Stimulated activated CD4-positive, alpha-beta T cell treated with anti-CD3 and anti-CD28 coated beads, Interleukin-4, amount 100 ng/mL, for 24 hours (primary cell): ENCODE results near the gene INKA1.

Experiments
- DNase-seq: peaks from one replicate; pipeline ENCODE4 v3.0.0-alpha.2; 2020

INKA1 gene

DNA sequence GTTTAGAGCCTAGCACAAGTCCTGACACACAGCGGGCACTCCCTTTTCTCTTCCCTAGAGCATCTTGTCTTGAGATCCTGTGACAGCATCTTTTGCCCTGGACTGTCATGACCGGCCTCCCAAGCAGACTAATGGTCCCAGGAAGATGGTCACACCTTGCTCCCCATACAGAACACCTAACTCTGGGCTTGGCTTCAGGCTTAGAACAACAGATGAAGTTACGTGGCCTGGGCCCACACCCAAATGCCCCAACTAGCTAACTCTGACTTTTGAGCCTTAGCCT is 15.9 kb upstream of the INKA1 start:
- DNase-seq = no peak

DNA sequence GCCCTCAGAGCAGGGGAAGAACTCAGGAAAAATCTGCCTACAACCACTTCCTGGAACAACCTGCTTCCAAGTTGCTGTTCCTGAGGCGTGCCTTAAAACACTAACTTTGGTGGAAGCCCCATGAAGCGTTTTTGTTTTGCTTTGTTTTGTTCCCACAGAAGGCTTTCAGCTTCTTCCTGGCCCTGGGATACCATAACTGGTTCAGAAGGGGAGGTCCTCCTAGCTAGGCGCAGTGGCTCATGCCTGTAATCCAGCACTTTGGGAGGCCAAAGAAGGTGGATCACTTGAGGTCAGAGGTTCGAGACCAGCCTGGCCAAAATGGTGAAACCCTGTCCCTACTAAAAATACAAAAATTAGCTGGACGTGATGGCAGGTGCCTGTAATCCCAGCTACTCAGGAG is 15.5 kb upstream of the INKA1 start:
- DNase-seq = no peak

DNA sequence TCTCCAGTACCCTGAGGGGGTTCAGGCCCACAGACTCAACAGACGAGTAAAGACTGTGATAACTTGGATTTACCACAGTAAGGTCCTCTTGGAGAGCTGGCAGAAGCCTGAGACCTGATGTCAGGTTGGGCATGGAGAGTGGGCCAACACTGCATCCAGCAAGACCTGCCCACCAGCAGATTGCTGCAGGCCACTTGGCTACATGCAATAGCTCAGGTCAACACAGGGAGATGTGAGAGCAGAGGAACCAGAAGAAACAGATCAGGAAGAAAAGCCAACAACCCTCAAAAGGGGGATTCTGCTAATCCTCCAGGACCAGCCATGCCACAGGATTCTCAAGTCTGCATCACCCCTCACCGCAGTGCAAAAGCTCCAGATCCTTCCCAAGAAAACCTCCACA is 15.0 kb upstream of the INKA1 start:
- DNase-seq = no peak

DNA sequence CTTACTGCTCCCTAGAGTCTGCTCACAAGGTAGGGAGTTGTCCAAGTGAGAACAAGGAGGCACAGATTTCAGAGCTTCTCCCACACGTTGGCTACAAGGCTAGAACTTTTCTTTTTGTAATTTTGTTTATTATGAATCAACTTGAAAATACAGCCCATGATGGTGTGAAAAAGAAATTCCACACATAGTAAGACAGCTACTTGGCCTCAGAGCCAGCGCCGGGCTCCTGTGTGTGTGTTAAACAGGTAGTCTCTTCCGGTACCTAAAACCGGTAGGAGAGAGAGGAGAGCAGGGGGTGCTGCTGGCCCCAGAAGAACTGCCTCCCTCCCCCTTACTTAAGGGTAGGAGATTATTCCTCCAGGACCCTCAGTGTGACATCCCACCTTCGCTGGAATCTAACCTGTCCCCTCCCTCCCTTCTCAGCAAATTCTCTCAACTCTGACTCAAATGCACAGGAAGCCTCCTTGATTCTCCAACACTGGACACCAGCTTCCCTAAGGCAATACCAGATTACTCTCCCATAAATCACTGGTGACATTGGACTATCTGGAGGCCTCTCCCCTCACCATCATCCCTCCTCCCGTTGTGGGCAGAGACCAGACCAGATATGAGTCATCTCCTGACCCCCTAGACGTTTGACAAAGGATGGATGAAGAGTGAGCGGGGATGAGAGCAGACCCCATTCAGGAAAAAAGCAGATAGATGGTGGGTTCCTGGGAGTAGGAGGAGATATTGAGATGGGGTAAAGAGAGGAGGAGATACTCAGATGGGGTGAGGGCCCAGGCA is 12.2 kb upstream of the INKA1 start:
- DNase-seq = no peak

DNA sequence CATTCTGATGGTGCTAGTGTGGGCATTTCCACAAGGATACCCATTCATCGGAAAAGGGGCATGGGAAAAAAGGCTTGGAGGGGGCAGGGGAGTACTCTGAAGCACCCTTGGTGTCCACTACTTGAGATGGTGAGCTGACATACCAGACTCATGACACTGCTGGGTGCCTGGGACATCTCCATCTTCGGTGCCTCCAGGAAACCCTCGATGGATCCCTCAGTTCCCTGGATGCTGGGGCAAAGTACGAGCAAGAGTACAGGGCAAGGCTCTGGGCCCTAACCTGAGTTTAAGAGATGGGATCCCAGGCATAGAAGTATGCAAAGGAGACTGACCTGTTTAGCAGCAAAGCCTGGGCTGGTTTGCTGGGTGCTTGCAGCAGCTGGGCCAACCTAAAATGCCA is 11.5 kb upstream of the INKA1 start:
- DNase-seq = no peak

DNA sequence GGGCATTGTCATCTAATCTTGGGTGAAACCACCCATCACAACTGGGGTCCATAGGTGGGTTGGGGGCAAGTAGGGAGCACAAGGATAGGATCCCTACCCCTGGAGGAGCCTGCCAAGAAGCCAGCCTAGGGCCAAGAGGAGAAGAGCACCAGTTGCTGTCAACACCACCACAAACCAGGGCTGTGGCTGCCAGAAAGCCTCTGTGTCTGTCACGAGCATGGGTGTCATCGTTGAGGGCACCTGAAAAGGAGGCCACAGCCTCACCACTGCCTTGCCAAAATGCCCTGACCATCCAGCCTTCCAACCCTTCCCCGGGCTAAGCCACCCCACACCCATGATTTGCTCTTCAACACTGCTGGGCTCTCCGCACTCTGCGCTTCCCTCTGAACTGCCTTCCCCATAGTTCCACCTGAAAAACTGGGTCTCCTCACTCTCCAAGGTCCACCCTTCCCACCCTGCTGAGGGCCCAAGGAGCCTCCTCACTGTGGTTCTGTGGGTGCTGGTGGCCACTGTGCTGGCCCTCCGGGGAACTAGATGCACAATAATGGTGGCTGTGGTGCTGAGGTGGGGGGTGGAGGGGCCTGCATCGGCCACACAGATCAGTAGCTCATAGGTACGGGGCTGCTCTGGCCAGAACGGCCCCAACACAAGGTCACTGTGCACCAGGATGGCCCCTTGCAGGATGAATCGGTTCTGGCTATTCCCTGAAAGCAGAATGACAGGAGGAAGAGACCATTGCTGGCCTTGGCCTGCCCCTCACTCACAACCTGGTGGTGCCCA is 10.5 kb upstream of the INKA1 start:
- no peak for DNase-seq

DNA sequence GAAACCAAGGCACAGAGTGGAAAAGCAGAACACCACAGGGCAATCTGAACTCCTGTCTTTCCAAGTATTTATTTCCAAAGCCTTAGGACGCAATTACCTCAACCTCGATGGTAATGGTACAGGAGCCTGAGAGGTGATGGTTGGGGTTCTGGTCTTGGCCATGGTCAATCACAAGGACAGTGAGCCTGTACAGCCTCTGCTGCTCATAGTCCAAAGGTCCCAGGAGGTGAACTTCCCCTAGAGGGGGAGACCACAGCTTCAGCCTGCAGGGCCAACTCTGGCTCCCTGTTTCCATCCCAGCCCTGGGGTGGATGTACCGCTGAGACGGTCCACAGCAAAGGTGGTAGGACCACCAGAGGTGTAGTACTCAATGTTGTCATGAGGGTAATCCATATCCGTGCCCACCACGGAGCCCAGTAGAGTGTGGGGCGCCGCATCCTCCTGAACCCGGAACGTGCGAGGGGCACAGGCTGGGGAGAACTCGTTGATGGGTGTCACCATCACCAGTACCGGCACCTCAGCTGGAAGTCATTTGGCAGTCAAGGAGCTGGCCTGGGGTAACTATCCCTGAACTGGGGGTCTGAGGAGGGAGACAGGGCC is 9.5 kb upstream of the INKA1 start:
- no peak for DNase-seq

DNA sequence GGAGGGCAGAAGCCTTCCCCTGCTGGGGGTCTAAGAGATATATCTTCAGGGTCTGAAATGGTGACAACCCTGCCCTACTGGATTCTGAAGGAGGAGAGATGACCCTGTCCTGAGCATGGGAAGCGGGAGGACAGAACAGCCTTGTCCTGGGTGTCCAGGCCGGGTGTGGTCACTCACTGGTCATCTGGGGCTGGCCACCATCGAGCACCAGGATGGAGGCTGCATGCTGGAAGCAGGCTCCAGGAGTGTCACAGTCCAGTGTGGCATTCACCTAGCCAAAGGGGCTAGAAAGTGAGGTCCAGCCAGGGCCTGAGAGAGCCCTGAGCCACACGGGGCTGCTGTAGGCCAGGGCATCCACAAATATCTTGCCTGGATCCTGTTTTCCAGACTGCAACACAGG is 8.6 kb upstream of the INKA1 start:
- no peak for DNase-seq

DNA sequence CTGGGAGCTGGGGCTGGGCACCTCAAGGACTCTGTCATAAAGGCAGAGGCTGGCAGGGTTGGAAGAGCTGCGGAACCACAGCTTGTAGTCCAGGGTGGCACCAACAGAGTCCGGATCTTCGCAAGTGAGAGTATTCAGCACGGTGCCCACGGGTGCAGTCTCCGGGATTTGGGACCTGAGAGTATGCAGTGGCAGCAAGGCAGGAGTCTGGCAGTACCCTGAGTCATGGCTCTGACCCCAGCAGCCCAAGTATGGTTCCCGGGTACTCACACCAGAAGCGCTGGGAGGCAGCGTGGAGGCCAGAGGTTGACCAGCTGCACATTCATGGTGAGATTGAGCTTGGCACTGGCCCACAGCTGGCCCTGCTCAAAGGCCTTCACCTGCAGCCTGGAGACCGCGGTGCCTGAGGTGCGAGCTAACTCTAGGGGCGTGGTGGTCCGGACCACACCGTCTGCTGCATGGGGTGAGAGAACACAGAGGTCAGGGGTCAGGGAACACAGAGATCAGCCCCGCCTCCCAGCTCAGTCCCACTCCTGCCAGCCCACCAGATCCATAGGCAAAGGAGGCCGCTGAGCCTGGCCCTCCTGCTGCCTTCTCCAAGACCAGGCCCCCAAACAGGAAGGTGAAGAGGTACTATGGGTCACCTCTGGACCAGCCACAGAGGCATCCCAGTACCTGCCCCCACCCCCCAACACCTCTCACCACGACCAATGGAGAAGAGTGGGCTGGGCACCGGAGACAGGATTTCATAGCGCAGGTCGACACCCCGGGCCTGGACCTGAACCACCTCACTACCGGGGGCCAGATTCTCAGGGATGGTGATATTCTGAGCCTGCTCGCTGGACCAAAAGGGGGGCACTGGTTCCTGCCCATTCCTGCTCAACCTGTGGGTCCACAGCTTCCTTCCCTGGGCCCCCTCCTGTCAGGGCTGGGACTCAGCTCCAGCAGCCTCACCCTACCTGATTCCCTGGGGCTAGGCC is 7.8 kb upstream of the INKA1 start:
- DNase-seq = no peak

DNA sequence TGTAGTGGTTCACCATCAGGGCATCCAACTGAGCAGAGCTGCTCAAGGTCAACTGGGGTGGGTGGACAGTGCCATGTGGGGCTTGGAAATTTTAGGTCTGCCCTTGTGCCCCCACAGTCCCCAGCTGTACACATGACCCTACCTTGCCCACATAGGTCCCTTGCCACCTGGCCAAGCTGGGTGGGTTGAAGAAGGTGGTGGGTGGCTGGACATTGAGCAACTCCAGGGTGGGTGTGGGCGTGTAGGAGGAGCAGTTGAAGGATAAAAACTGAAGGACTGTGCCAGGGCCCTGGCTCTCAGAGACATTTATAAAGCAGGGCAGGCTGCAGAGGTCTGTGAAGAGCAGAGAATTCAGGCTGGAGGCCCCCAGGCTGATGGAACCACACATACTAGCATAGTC is 4.0 kb upstream of the INKA1 start:
- no peak for DNase-seq

DNA sequence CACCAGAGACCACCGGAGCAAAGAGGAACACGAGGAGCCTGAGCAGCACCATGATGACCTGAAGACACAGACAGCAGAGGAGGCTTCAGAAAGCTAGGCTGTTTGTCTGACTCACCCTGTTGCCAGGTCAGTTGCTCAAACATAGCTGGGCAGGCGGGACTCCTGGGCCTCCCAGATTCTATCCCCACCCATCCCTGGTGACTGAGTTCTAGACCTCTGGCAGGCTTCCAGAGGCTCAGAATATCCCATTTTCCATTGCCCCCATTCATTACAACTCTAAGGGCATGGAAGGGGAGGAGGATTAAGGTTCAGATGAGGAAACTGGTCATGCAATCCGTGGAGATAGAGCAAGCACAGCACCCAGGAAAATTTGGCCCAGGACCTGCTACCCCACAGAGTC is 3.3 kb upstream of the INKA1 start, which contains the start of gene CDHR4:
Gene CDHR4 (minus strand): TSS at position 113 of the 400 bp plus-strand sequence. CDS start 61 bp downstream, at position 52.
- DNase-seq = no peak

DNA sequence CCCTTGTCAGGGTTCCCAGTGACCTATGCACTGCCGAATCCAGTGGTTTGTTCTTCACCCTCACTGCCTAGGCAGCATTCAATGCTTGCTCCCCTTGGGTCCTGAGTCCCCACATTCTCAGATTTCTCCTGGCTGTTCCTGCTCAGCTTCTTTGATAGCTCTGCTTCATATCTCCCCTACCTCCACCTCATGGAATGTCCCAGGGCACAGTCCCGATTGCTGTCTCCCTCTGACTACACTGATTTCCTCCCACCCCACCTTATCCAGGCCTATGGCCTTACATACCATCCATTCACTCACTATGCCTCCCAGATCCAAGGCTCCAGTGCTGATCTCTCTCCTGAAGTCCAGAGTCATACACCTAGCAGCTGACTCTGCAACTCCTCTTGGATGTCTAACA is 1.9 kb upstream of the INKA1 start:
- no peak for DNase-seq

DNA sequence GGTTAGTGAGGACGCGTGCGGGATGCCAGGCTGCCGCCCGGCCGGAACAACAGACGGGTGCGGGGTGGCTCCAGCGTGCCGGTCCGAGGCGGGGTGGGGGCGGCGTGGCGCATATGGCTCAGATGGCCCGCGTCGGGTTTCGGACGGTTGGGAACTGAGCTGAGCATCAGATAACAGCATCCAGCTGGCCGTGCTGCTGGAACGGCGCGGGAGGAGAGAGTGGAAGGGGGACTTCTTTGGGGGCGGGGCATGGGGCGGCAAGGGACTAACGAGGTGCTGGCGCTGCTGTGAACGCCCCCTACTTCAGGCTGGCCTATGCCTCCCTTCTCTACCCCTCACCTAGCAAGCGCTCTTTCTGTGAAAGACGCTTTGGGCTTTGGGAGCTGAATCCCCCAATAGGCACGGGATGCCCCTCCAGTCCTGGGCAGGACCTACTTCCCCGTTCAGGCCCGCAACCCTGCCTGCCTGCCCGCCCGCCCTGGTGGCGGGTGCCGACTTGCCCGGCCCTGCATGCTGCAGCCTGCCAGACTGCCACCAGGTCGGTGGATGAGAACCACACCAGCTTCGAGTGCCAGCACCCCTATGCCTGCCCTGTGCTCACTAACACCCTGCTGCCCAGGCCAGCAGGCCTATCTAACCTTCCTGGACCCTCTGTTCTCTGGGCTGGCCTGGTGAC is 542 bp downstream of the INKA1 start:
- peak; percentile 40 for DNase-seq

DNA sequence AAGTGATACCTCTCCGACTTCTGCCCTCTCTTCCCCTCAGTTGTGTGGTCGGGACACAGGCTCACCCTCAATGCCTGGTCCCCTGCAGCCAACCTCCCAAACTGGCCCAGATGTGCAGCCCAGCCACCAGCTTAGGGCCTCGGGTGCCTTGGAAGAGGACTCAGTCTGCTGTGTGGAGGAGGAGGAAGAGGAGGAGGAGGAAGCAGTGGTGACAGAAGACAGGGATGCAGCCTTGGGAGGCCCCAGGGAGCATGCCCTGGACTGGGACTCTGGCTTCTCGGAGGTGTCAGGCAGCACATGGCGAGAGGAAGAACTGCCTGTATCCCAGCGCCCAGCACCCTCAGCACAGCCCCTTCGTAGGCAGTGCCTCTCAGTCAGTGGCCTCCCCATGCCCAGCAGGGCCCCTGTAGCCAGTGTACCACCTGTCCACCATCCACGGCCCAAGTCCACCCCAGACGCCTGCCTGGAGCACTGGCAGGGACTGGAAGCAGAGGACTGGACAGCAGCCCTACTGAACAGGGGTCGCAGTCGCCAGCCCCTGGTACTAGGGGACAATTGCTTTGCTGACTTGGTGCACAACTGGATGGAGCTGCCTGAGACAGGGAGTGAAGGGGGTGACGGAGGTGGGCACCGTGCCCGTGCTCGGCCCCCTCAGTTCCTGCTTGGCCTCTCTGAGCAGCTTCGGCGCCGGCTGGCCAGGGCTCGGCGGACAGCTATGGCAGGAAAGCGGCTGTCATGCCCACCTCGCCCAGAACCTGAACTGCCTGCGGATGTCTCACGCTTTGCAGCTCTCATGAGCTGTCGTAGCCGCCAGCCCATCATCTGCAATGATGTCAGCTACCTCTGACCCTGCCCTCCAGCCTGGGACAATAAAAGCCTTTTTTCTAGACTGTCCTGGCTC is 1.3 kb downstream of the INKA1 start:
- no peak for DNase-seq

DNA sequence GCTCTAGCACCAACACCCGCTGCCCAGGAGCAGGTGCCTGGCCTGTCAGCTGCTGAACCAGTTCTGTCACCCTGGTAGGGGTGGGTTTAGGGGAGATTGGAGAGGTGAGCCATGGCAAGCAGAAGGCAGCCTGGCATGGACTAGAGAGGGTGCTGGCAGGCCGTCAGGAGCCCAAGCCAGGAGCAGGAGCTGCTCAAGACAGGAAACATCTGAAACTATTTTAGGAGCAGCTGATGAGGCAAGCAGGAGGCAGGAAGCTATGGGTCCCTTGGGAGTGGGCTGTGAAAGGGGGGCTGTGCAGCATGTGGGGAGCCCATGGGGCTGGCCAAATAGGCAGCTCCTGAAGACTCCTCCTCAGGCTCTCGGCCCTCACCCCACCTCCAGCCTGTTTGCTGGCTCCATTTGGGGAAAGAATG is 2.3 kb downstream of the INKA1 start:
- DNase-seq = no peak

DNA sequence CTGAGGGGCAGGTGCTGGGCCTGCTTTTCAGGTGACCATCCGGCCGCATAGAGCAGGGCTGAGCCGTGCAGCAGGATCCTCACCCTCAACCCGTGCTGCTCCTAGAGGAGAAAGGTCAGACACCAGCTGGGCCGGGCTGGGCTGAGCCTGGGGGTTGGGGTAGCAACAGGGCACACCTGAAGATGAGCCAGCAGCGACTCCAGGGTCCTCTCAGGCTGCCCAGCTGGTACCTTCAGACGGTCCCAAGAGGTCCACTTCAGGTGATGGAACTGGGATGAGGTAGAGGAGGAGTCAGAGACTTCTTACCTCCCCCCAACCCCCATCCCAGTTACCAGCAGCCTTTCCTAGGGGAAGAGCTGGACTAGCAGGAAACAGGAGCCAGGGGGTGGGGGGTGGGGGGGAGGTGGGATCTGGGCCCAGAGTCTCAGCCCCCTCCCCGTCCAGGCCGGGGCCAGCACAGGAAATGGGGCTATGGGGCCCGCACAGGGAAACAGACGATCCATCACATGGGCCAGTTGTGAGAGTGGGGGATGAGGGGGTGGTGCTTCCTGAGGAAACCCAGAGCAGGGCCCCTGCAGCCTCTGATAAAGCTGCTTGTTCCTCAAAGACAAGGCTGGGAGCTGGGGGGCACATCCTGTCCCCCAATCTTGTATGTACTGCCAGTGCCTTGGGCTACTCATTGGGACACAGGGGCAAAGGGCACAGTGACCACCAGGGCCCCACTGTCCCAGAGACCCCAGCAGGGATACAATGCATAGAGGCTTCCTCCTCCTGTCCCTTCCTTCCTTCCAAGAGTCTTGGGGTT is 3.0 kb downstream of the INKA1 start:
- DNase-seq = no peak

DNA sequence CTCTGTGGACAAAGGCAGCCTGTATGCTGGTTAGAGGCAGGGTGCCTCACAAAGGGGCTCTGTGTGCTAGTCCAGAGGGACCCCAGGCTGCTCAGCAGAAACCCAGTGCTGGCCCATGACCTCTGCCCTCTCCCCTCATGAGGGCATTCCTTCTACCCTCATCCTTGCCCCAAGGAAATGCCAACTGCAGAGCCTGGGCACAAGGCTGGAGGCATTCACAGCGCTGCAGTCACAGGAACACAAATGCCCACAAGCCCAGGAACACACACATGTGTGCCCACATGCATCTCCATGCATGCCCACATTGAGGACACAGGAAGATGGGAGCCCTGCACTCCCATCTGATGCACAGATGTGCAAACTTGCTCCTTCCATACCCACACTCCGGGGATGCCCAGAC is 3.8 kb downstream of the INKA1 start:
- DNase-seq = no peak

DNA sequence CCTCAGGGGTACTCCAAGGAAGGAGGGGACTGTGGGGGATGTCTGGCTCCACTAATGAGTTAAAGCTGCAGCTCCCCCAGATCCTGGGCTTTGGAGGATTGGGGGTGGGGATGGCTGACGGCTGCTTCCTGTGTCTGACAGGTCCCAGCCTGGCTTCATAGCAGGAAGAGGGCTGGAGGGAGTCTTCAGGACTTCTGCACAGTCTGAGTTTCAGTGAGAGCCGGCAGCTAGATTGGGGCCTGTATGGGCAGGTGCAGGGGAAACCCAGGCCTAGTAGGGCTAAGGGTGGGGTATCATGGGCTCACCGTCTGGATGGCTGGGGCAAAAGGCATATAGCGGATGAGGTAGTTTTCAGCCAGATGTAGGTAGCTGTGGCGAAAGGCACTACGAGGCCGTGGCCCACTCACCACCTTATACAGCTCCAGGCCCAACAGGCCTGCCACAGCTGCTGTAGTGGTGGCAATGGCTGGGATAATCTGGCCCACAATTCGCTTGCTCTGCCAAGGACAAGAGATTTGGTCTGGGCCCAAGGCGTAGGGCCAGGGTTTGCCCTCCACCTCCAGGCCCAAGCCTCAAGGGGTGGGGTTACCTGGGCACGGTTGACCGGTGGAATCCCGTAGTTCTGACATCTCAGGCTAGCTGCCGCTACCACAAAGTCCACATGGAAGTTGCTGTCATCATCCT is 4.5 kb downstream of the INKA1 start:
- no peak for DNase-seq

DNA sequence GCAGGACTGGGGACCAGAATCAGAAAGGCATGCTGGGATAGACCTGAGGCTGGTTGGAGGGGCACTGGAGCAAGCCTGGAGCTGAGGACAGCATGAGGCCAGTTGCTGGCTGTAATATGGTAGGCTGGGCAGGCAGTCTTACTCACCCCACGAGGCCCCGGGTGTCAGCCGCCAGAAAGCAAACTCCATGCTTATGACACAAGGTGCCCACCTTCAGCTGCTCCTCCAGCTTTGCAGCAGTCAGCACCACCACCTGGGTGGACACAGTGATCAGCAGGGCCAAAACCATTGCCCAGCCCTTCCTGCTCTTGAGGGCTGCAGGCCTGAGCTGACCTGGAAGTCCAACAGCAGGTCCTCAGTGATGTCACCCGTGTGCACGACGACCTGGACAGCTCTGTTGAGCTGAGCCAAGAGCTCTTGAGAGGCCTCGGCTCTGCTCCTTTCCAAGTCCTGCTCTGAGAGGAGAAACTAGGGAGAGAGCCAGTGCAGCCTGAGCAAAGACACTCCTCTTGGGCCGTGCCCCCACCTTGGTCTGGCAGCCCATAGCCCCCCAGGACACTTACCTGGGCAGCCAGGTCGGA is 9.9 kb downstream of the INKA1 start:
- DNase-seq = no peak
